Vagina (tissue), 2 donors: ENCODE results near the gene PRUNE1. TPM values are rescaled to one million over a fixed set of nuclear protein-coding genes. Genes with fewer than 3 reads are reported as not detected.

Experiments used
- DNase-seq, 2 donors: peaks; one replicate each; pipeline ENCODE4 v3.0.0-alpha.2; 2017; ENCODE audit errors: extremely low spot score in 2 of 2
- H3K27ac ChIP-seq: fragments of 200-600 bp; sonication (generic); one replicate; pipeline ENCODE4 v1.5.1; 2019
- H3K27me3 ChIP-seq: fragments of 200-600 bp; sonication (generic); one replicate; pipeline ENCODE4 v1.5.1; 2019
- H3K36me3 ChIP-seq, 2 donors: fragments of 200-600 bp; sonication (generic); one replicate each; pipeline ENCODE4 v1.5.1; 2017 to 2019
- H3K4me1 ChIP-seq: fragments of 200-600 bp; sonication (generic); one replicate; pipeline ENCODE4 v1.5.1; 2019
- H3K4me3 ChIP-seq, 2 donors: fragments of 200-600 bp; sonication (generic); 1 replicate in 1 of 2; 2 replicates in 1 of 2; pipeline ENCODE4 v1.5.1; 2016 to 2019
- H3K9me3 ChIP-seq: fragments of 200-600 bp; sonication (generic); one replicate; pipeline ENCODE4 v1.5.1; 2019
- CTCF ChIP-seq, 3 experiments: fragments of 450-650 bp in 2 of 3; fragments of 200-600 bp in 1 of 3; sonication (generic) in 1 of 3; IDR thresholded peaks; one replicate each; pipeline ENCODE4 v1.5.1; 2017 to 2019; ENCODE audit warnings: antibody characterized with exemption in 3 of 3, mild to moderate bottlenecking in 2 of 3, moderate library complexity in 2 of 3
- POLR2A ChIP-seq, 2 donors: fragments of 450-650 bp; IDR thresholded peaks; one replicate each; pipeline ENCODE4 v1.6.1; 2017; ENCODE audit warnings: antibody characterized with exemption in 2 of 2, mild to moderate bottlenecking in 2 of 2, moderate library complexity in 2 of 2
- POLR2AphosphoS5 ChIP-seq, 2 donors: sonication (generic); formaldehyde crosslinking; IDR thresholded peaks; one replicate each; pipeline ENCODE4 v1.9.0; 2017; ENCODE audit warnings: antibody characterized with exemption in 2 of 2, mild to moderate bottlenecking in 2 of 2, low read depth in 1 of 2; ENCODE audit not compliant: insufficient read depth in 1 of 2
- intact Hi-C: fragments of 100-400 bp; cut with DNase I; formaldehyde crosslinking; loops from one replicate; pipeline ENCODE4 v1.15.1; 2023
- total RNA-seq: library from RNA; depleted of rRNA; stranded (reverse); fragments of >200 nt; gene quantifications from one replicate; pipeline ENCODE4 v1.2.3, GENCODE V29; 2016

The PRUNE1 gene
- total RNA-seq, 1 donor from 2014 or later = 25.5 TPM

GRCh38 chr1:151000408-151000807 is 7.8 kb upstream of the PRUNE1 start:
- Histone ChIP-seq H3K27ac (no peak overlapping the region), H3K4me3 (no peak overlapping the region), H3K9me3 (no peaks in the 10 kb centered on the region), H3K27me3 (no peaks in the 10 kb centered on the region), H3K4me1 (peaks cover 44% of the 10 kb centered on the region), H3K36me3 (peaks cover 0 to 43% of the 10 kb centered on the region in 2 donors)
- intact Hi-C loops = no loop called here
- TF ChIP-seq POLR2AphosphoS5 (IDR thresholded peaks at IDR 0.05; ENCODE audit: insufficient read depth in 1 of 2, low read depth in 1 of 2) (no peak), CTCF (IDR thresholded peaks at IDR 0.05) (no peak), POLR2A (IDR thresholded peaks at IDR 0.05) (no peak)
- DNase-seq = no peak

- no peaks in the 10 kb centered on the region for H3K9me3 ChIP-seq
- H3K27me3 ChIP-seq = no peaks in the 10 kb centered on the region
- no peak for TF ChIP-seq CTCF (IDR thresholded peaks at IDR 0.05)
- TF ChIP-seq POLR2AphosphoS5 (IDR thresholded peaks at IDR 0.05; ENCODE audit: insufficient read depth in 1 of 2, low read depth in 1 of 2) = no peak
- no peak for TF ChIP-seq POLR2A (IDR thresholded peaks at IDR 0.05)
- H3K4me3 ChIP-seq = no peak overlapping the region
- H3K36me3 ChIP-seq = peaks cover 0 to 43% of the 10 kb centered on the region in 2 donors
- no peak overlapping the region for H3K27ac ChIP-seq
- H3K4me1 ChIP-seq = peaks cover 42% of the 10 kb centered on the region
- no peak for DNase-seq
- intact Hi-C loops = no loop called here
Measured at GRCh38 chr1:151001602-151002001, 6.6 kb upstream of the PRUNE1 start.

GRCh38 chr1:151002051-151002450 is 6.2 kb upstream of the PRUNE1 start:
- Histone ChIP-seq H3K36me3 (peaks cover 0 to 39% of the 10 kb centered on the region in 2 donors), H3K4me1 (peaks cover 45% of the 10 kb centered on the region), H3K4me3 (no peak overlapping the region), H3K27ac (no peak overlapping the region), H3K27me3 (no peaks in the 10 kb centered on the region), H3K9me3 (no peaks in the 10 kb centered on the region)
- TF ChIP-seq CTCF (IDR thresholded peaks at IDR 0.05) (no peak), POLR2AphosphoS5 (IDR thresholded peaks at IDR 0.05; ENCODE audit: insufficient read depth in 1 of 2, low read depth in 1 of 2) (no peak), POLR2A (IDR thresholded peaks at IDR 0.05) (no peak)
- no peak for DNase-seq
- intact Hi-C loops = no loop called here

- no peaks in the 10 kb centered on the region for H3K27me3 ChIP-seq
- peaks cover 51% of the 10 kb centered on the region for H3K4me1 ChIP-seq
- H3K9me3 ChIP-seq = no peaks in the 10 kb centered on the region
- intact Hi-C loops = no loop called here
- peak overlapping the region; percentile 33 for H3K27ac ChIP-seq
- no peak for DNase-seq
- peaks cover 0 to 34% of the 10 kb centered on the region in 2 donors for H3K36me3 ChIP-seq
- H3K4me3 ChIP-seq = peak overlapping the region in 1 of 2 donors; percentile 16
- TF ChIP-seq POLR2AphosphoS5 (IDR thresholded peaks at IDR 0.05; ENCODE audit: insufficient read depth in 1 of 2, low read depth in 1 of 2) (no peak), CTCF (IDR thresholded peaks at IDR 0.05) (no peak), POLR2A (IDR thresholded peaks at IDR 0.05) (no peak)
Measured at GRCh38 chr1:151002611-151003010, 5.6 kb upstream of the PRUNE1 start.

- peaks cover 55% of the 10 kb centered on the region for H3K4me1 ChIP-seq
- H3K27me3 ChIP-seq = no peaks in the 10 kb centered on the region
- no peak for DNase-seq
- intact Hi-C loops = no loop called here
- H3K27ac ChIP-seq = peak overlapping the region; percentile 33
- TF ChIP-seq POLR2A (IDR thresholded peaks at IDR 0.05) (no peak), CTCF (IDR thresholded peaks at IDR 0.05) (no peak), POLR2AphosphoS5 (IDR thresholded peaks at IDR 0.05; ENCODE audit: insufficient read depth in 1 of 2, low read depth in 1 of 2) (no peak)
- no peaks in the 10 kb centered on the region for H3K9me3 ChIP-seq
- H3K36me3 ChIP-seq = peaks cover 0 to 28% of the 10 kb centered on the region in 2 donors
- H3K4me3 ChIP-seq = peak overlapping the region; percentile 16 to 18
Measured at GRCh38 chr1:151003180-151003579, 5.1 kb upstream of the PRUNE1 start.
